ENCODE measurements around the gene THTPA. TPM values are rescaled to one million over a fixed set of nuclear protein-coding genes. Genes with fewer than 3 reads are reported as not detected.

The THTPA gene
- total and polyA plus RNA-seq, 2 of the 4 experiments (the other 2 are of a cell fraction): 5.0 to 9.2 TPM

- DNase-seq (peak; percentile 12), ATAC-seq (ENCODE audit: low read depth) (no peak)
- Histone ChIP-seq H3K4me2 (ENCODE audit: low read depth, low read length) (no peak overlapping the region), H3K27me3 (ENCODE audit: control insufficient read depth, insufficient read depth, low read length) (peaks cover 5% of the 10 kb centered on the region), H2AK5ac (ENCODE audit: low read depth, low read length) (no peak overlapping the region), H2AK9ac (replicated peaks; ENCODE audit: low read depth, low read length, poor library complexity) (no peak overlapping the region), H3K27ac (ENCODE audit: insufficient read depth, low read length) (no peak overlapping the region), H3K79me1 (ENCODE audit: low read depth in 1 of 2, low read length in 2 of 2) (no peaks in the 10 kb centered on the region), H4K20me1 (ENCODE audit: insufficient read depth, low read length) (no peaks in the 10 kb centered on the region), H2AFZ (replicated peaks; ENCODE audit: low read length, poor library complexity) (no peak overlapping the region), H3K36me3 (ENCODE audit: control insufficient read depth, insufficient read depth, low read length) (no peaks in the 10 kb centered on the region), H3K56ac (ENCODE audit: extremely low read depth, insufficient read depth, low read length) (no peak overlapping the region), H2BK120ac (ENCODE audit: low read depth, low read length) (no peak overlapping the region), H2BK20ac (ENCODE audit: low read depth, low read length) (no peak overlapping the region), H3K9me3 (ENCODE audit: control insufficient read depth, insufficient read depth, low read length) (no peaks in the 10 kb centered on the region), H4K91ac (ENCODE audit: insufficient read depth, low read depth, low read length) (no peak overlapping the region), H4K8ac (ENCODE audit: low read depth in 2 of 2, low read length in 2 of 2) (no peak overlapping the region), H3K4me1 (ENCODE audit: control insufficient read depth, insufficient read depth, low read length) (no peaks in the 10 kb centered on the region), H3K14ac (replicated peaks; ENCODE audit: low read depth, low read length) (no peak overlapping the region), H3K9me1 (ENCODE audit: insufficient read depth, low read length) (no peaks in the 10 kb centered on the region), H3K4ac (ENCODE audit: low read depth, low read length) (no peak overlapping the region), H4K5ac (ENCODE audit: low read depth, low read length) (no peak overlapping the region), H2BK5ac (ENCODE audit: low read depth, low read length, poor library complexity, severe bottlenecking) (no peak overlapping the region), H3K23ac (ENCODE audit: low read depth, low read length) (no peak overlapping the region), H3K4me3 (ENCODE audit: insufficient read depth, low read depth, low read length) (no peak overlapping the region), H2BK15ac (ENCODE audit: low read depth, low read length) (no peak overlapping the region), H3K18ac (ENCODE audit: low read depth, low read length) (no peak overlapping the region), H3K9ac (ENCODE audit: low read depth, low read length) (no peak overlapping the region)
- in situ Hi-C loops (cut with MboI; ENCODE audit: low sequenced_read_pairs): no loop called here
- TF ChIP-seq POLR2A (IDR thresholded peaks at IDR 0.05; ENCODE audit: low read depth, low read length) (no peak), RCOR1 (IDR thresholded peaks at IDR 0.05; ENCODE audit: insufficient replicate concordance, low read length) (no peak), BHLHE40 (IDR thresholded peaks at IDR 0.05; ENCODE audit: low read depth, low read length) (no peak), FOS (IDR thresholded peaks at IDR 0.05; ENCODE audit: low read depth, low read length) (no peak)
- no TSS peak for BruUV-seq (replicated peaks)
- ChIA-PET POLR2A (ENCODE audit: unreplicated experiment) (no interaction called here), CTCF (no interaction called here)
- dilution Hi-C loops (cut with HindIII; ENCODE audit: low sequenced_read_pairs, unreplicated experiment): no loop called here
- 69% methylated on average over 4 of the region's 6 CpGs; no CpG with 5 or more reads in 1 of the 2 experiments for WGBS, 2 experiments (ENCODE audit: extremely low coverage in 2 of 2, insufficient read length in 1 of 2)
- intact Hi-C loops (cut with micrococcal nuclease): no loop called here
Measured at GRCh38 chr14:23605931-23606585, 50.0 kb downstream of the THTPA start.

All from IMR-90 (cell line).